NCI-H82 (cell line): Measurements from ENCODE around the gene DIAPH2.

Source experiments
- DNase-seq: peaks from one replicate; lab custom pipeline; 2025; lab: John Stamatoyannopoulos, UW

DIAPH2 gene

GRCh38 chrX:97057349-97057909, 372.8 kb downstream of the DIAPH2 start:
- DNase-seq, result no peak

- DNase-seq, result no peak
Measured at GRCh38 chrX:97060020-97060419, 375.4 kb downstream of the DIAPH2 start.

DNA sequence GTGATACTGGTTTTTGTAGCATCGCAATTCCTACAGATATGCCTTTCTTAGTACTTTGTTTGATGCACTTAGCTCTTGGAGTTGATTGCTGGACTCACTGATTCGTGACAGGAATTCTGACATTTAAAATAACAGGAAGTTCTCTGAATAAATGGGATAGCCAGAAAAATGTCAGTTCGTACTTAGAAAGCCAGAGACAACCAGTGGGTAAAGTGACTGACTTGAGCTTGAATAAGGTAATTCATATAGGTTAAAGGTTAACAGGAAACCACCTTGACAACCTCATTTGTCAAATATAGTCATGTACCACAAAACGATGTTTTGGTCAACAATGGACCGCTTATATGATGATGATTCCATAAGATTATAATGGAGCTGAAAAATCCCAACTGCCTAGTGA, 380.4 kb downstream of the DIAPH2 start:
- DNase-seq, result no peak

- no peak for DNase-seq
Measured at GRCh38 chrX:97065973-97066372, 381.3 kb downstream of the DIAPH2 start.

DNA sequence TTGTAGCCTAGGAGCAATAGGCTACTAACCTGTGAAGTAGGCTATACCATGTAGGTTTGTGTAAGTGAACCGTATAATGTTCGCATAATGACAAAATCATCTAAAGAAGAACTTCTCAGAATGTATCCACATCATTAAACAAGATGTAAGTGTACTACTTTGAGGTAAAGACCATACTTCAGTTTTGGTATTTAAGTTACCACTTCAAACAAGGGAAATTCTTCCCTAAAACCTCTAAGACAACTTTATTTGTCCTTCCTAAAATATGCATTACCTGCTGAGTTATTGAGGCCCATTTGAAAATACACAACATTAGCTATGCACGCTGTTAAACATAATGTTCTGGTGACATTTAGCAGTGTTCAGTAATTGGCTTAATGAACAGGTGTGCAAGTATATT, 381.7 kb downstream of the DIAPH2 start:
- DNase-seq, result no peak

- DNase-seq, result no peak
Measured at GRCh38 chrX:97070346-97070745, 385.7 kb downstream of the DIAPH2 start.

DNA sequence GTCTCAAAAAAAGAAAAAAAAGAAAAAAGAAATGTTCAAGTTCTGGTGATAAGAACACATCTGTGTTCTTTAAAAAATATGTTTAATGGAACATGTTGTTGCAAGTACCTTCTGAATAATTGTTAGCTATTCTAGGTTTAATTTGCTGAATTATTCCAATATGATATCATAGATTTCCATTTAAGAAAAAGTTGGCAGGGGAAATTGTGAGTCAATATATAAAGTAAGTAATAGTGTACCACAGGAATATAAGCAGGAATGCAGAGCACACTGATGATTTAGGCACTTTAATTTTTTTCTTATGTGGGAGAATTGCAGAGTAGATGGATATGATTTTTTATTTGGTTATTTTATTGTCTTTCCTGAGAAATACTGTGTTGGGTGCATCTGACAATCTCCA, 389.8 kb downstream of the DIAPH2 start:
- DNase-seq, result no peak

GRCh38 chrX:97089116-97089515, 404.5 kb downstream of the DIAPH2 start:
- no peak for DNase-seq

GRCh38 chrX:97096385-97096784, 411.7 kb downstream of the DIAPH2 start:
- DNase-seq, result peak; percentile 6

GRCh38 chrX:97102938-97103337, 418.3 kb downstream of the DIAPH2 start:
- DNase-seq, result no peak

DNA sequence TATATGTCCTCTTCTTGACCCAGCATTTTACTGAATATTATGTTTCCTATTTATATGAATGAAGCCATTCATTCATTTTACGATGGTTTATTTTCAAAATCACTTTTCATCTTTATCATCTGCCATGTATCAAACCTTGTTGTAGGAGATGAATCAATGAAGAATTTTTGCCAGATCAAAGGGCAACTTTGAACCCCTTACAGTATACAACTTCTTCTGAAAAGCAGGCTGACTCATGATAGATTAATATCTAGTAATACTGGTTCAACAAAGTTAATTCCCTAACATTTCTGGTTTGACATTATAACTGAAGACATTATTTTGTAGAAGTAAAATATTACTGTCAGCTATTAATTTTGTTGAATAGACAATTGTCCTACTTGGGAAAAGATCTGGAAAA, 425.1 kb downstream of the DIAPH2 start:
- no peak for DNase-seq

- no peak for DNase-seq
Measured at GRCh38 chrX:97117572-97117971, 432.9 kb downstream of the DIAPH2 start.

- DNase-seq, result no peak
Measured at GRCh38 chrX:97119474-97120109, 434.9 kb downstream of the DIAPH2 start.

DNA sequence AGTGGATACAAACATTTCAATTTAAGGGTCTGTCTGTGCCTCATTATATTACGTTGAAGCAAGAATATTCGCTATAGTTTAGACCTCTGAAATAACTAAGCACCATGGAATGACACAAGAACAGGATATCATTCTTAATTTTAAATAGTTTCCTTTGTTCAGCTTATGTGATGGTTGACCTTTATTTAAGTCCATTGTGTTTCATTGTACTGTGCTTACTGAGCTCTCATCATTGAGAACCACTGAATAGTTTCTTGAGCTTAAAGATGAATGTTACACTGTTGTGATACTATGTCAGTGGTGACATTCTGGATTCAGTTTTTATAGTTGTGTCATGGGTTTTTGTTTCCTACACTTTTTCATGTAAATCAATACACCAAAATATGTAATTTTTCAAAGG, 438.4 kb downstream of the DIAPH2 start:
- DNase-seq, result no peak

GRCh38 chrX:97126020-97126419, 441.4 kb downstream of the DIAPH2 start:
- DNase-seq, result no peak

DNA sequence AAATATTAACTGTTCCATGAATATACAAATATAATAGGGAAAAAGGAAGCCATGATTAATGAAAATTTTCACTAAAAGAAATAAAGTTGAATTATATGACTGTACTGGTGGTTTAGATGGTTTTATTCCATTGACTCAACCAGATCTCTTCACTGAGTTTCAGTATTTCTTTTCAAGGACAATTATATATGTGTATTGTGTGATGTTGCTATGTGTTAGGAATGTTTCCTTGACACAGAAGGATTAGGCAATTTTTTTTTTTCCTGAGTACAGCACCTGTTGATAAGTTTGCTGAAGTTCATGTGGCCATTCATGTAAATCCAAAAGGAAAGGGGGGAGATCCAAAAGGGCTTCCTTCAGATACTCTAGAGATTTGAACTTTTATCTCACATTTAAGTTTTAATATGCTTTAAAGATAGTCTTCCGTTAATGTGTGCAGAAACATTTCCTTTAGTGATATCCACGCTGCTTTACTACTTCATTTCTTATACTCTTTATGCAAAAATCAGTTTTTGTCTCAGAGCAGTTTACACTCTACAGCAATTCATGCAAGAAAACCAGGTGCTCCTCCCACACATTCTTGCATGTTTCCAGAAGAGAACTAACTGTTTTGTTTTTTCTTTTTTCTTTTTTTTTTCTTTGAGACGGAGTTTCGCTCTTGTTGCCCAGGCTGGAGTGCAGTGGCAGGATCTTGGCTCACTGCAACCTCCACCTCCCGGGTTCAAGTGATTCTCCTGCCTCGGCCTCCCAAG, 448.2 kb downstream of the DIAPH2 start:
- no peak for DNase-seq

DNA sequence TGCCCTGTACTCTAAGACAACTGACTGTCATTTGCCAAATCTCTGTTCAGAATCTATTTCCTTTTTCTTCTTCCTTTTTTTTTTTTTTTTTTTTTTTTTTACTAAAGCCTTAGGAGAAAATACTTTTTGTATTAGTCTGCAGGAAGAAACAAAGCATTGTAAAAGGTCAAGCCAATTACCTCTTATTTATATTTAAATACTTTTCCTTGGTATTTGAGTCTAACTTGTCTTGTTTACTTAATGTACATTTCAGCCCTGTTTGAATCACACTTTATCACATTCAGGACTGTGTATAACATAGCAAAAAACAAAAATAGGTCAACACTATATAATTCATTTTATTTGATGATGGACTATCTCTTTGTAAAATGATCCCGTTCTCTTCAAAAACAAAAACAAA, 461.3 kb downstream of the DIAPH2 start:
- no peak for DNase-seq

GRCh38 chrX:97155816-97156215, 471.2 kb downstream of the DIAPH2 start:
- no peak for DNase-seq

GRCh38 chrX:97158269-97158668, 473.6 kb downstream of the DIAPH2 start:
- no peak for DNase-seq

- DNase-seq, result no peak
Measured at GRCh38 chrX:97159916-97160800, 475.5 kb downstream of the DIAPH2 start.

- no peak for DNase-seq
Measured at GRCh38 chrX:97167333-97167732, 482.7 kb downstream of the DIAPH2 start.

- no peak for DNase-seq
Measured at GRCh38 chrX:97168646-97169045, 484.0 kb downstream of the DIAPH2 start.

- DNase-seq, result no peak
Measured at GRCh38 chrX:97175147-97175546, 490.5 kb downstream of the DIAPH2 start.
